HepG2 (cell line): ENCODE results near the gene SMIM14. TPM values are rescaled to one million over a fixed set of nuclear protein-coding genes. Genes with fewer than 3 reads are reported as not detected.

Source experiments
- ATAC-seq: fragments of 200-7000 bp; cut with Tn5 transposase; 3 replicates; pipeline ENCODE4 v1.9.1; 2020; ENCODE audit warnings: mild to moderate bottlenecking, moderate library complexity
- BruUV-seq: library from RNA; stranded (reverse); fragments of 400-500 nt; replicated peaks from 2 replicates; lab custom pipeline; 2021; lab: Mats Ljungman, UMichigan
- CTCF ChIA-PET: fragments of 300-600 bp; formaldehyde crosslinking; extraction: SDS; loops from one replicate; lab custom pipeline; 2021; ENCODE audit warnings: low total read pairs, inconsistent platforms, low intra/inter-chr PET ratio; lab: Yijun Ruan, JAX
- POLR2A ChIA-PET: fragments of 350-600 bp; sonication (Branson Sonifier 250); formaldehyde crosslinking; loops from one replicate; lab custom pipeline; 2020; ENCODE audit warnings: antibody characterized with exemption, inconsistent platforms; lab: Yijun Ruan, JAX
- DNase-seq: peaks from one replicate; pipeline ENCODE4 v3.0.0-alpha.2; 2015; ENCODE audit warnings: low spot score
- FAIRE-seq: peaks from 3 replicates; lab custom pipeline; 2011; peaks lifted over from hg19 to GRCh38; lab: Jason Lieb, UNC
- H2AFZ ChIP-seq: one replicate; pipeline ENCODE4 v1.6.1; 2011; ENCODE audit warnings: low read length, inconsistent platforms
- H3K27ac ChIP-seq: fragments of 300-600 bp; 3 replicates; pipeline ENCODE4 v1.8.0; 2011; ENCODE audit warnings: mixed run types, mild to moderate bottlenecking, mixed read lengths, low read length, inconsistent platforms; ENCODE audit not compliant: insufficient read depth; ENCODE audit errors: extremely low read length
- H3K27me3 ChIP-seq, 2 experiments: fragments of 200-600 bp in 1 of 2; 2 replicates in 1 of 2; 3 replicates in 1 of 2; pipeline versions ENCODE4 v1.6.0 to v1.8.0; 2011; ENCODE audit warnings: low read length in 2 of 2, mild to moderate bottlenecking in 2 of 2, moderate library complexity in 2 of 2, inconsistent platforms in 1 of 2; ENCODE audit not compliant: insufficient read depth in 2 of 2, control insufficient read depth in 1 of 2
- H3K36me3 ChIP-seq, 2 experiments: fragments of 200-600 bp in 1 of 2; replicated peaks in 1 of 2; 2 replicates in 1 of 2; 3 replicates in 1 of 2; pipeline versions ENCODE4 v1.5.1 to v1.8.0; 2011; ENCODE audit warnings: low read length in 2 of 2, inconsistent platforms in 1 of 2; ENCODE audit not compliant: insufficient read depth in 2 of 2, control insufficient read depth in 1 of 2
- H3K4me1 ChIP-seq: 2 replicates; pipeline ENCODE4 v1.5.1; 2012; ENCODE audit warnings: low read length, inconsistent platforms; ENCODE audit not compliant: insufficient read depth
- H3K4me2 ChIP-seq: 2 replicates; pipeline ENCODE4 v1.6.0; 2011; ENCODE audit warnings: low read depth, low read length, inconsistent platforms
- H3K4me3 ChIP-seq, 3 experiments: fragments of 200-600 bp in 1 of 3; sonication (generic), shearing (Covaris generic) in 1 of 3; replicated peaks in 1 of 3; 2 replicates each; pipeline ENCODE4 v1.5.1; 2011 to 2016; ENCODE audit warnings: low read length in 3 of 3, inconsistent platforms in 2 of 3, low read depth in 2 of 3, mild to moderate bottlenecking in 2 of 3, control low read depth in 1 of 3, mixed read lengths in 1 of 3; ENCODE audit not compliant: insufficient read depth in 1 of 3
- H3K79me2 ChIP-seq: one replicate; pipeline ENCODE4 v1.6.1; 2011; ENCODE audit warnings: low read length, inconsistent platforms; ENCODE audit not compliant: insufficient read depth
- H3K9ac ChIP-seq: 2 replicates; pipeline ENCODE4 v1.6.0; 2011; ENCODE audit warnings: mild to moderate bottlenecking, low read depth, low read length, inconsistent platforms; ENCODE audit not compliant: insufficient read depth
- H3K9me3 ChIP-seq: 2 replicates; pipeline ENCODE4 v1.5.1; 2012; ENCODE audit warnings: mild to moderate bottlenecking, low read length
- H4K20me1 ChIP-seq: 2 replicates; pipeline ENCODE4 v1.6.0; 2011; ENCODE audit warnings: inconsistent platforms, mild to moderate bottlenecking, low read length, moderate library complexity; ENCODE audit not compliant: insufficient read depth
- CEBPB ChIP-seq: IDR thresholded peaks from 2 replicates; pipeline ENCODE4 v1.6.1; 2011; ENCODE audit warnings: low read depth, low read length, improper control_type of control experiment, borderline replicate concordance
- CEBPZ ChIP-seq: IDR thresholded peaks from 2 replicates; pipeline ENCODE4 v1.6.1; 2012; ENCODE audit warnings: low read length, improper control_type of control experiment
- DBP ChIP-seq: sonication (generic); formaldehyde crosslinking; IDR thresholded peaks from 2 replicates; pipeline ENCODE4 v1.4.0; 2020; ENCODE audit warnings: missing genetic modification reagents; ENCODE audit errors: not compliant biosample characterization
- MYPOP ChIP-seq: sonication (generic); formaldehyde crosslinking; IDR thresholded peaks from 2 replicates; pipeline ENCODE4 v1.8.1; 2023; ENCODE audit warnings: mild to moderate bottlenecking, moderate library complexity, missing genetic modification reagents
- ZNF75D ChIP-seq: sonication (generic); formaldehyde crosslinking; IDR thresholded peaks from 2 replicates; pipeline ENCODE4 v1.8.1; 2023; ENCODE audit warnings: missing genetic modification reagents, mild to moderate bottlenecking, borderline replicate concordance
- WGBS: methylation state at CpG from one replicate; pipeline ENCODE4 v1.1.6; 2017; ENCODE audit warnings: low lambda C conversion rate; 5-methylcytosine and 5-hydroxymethylcytosine counted together
- in situ Hi-C: cut with HindIII; loops from 2 replicates; pipeline ENCODE4 v1.10.0; 2017; ENCODE audit warnings: low pct_unique_long_range_greater_than_20kb; ENCODE audit not compliant: extremely low pct_ligation_motif_present
- intact Hi-C: fragments of 100-400 bp; cut with micrococcal nuclease; formaldehyde crosslinking; loops from one replicate; pipeline ENCODE4 v1.10.0; 2022; ENCODE audit not compliant: unreplicated experiment
- polyA plus RNA-seq, 8 experiments: library from polyadenylated mRNA; depleted of rRNA in 3 of 8; stranded (reverse) in 7 of 8; unstranded in 1 of 8; fragments of >200 nt; fragmentation: Illumina TruSeq in 4 of 8; extraction: Trizol in 4 of 8; gene quantifications; 2 replicates each; pipeline versions ENCODE4 v1.2.1 to v1.2.3, GENCODE V29; 2011 to 2016; ENCODE audit warnings: low read depth in 4 of 8, missing spikeins in 1 of 8, mixed read lengths in 1 of 8; ENCODE audit not compliant: insufficient read depth in 1 of 8
- total RNA-seq, 5 experiments: library from RNA; depleted of rRNA; stranded (reverse); fragments of >200 nt; fragmentation: Illumina TruSeq; extraction: Trizol; gene quantifications; 2 replicates each; pipeline ENCODE4 v1.2.3, GENCODE V29; 2016; ENCODE audit warnings: low read depth in 1 of 5

The SMIM14 gene
- total and polyA plus RNA-seq, 2 of the 13 experiments (the other 11 are each of a cell fraction or from before 2014, with no cell fraction given): 16.3 to 28.1 TPM

GRCh38 chr4:39505581-39505980, 133.1 kb downstream of the SMIM14 start:
- intact Hi-C loops: no loop called here

More at GRCh38 chr4:39505581-39505980, 133.1 kb downstream of the SMIM14 start:
- WGBS: 88% methylated on average over 1 of the region's 1 CpG
- peaks cover 46 to 91% of the 10 kb centered on the region in 2 experiments for H3K36me3 ChIP-seq
- H3K9ac ChIP-seq: no peak overlapping the region
- TF ChIP-seq DBP (CRISPR knock-in tag) (no peak), CEBPZ (no peak), ZNF75D (CRISPR knock-in tag) (no peak), CEBPB (peak; percentile 61), MYPOP (no peak)
- H3K4me1 ChIP-seq: no peaks in the 10 kb centered on the region
- no peak overlapping the region for H2AFZ ChIP-seq
- no peak overlapping the region for H3K27ac ChIP-seq
- BruUV-seq: no TSS peak
- H4K20me1 ChIP-seq: peaks cover 8% of the 10 kb centered on the region
- ATAC-seq (no peak), FAIRE-seq (no peak), DNase-seq (no peak)
- H3K9me3 ChIP-seq: no peaks in the 10 kb centered on the region
- no peak overlapping the region for H3K4me2 ChIP-seq
- in situ Hi-C loops: no loop called here
- H3K4me3 ChIP-seq: no peak overlapping the region
- H3K27me3 ChIP-seq: no peaks in the 10 kb centered on the region
- CTCF ChIA-PET: no interaction called here
- peaks cover 6% of the 10 kb centered on the region for H3K79me2 ChIP-seq
- POLR2A ChIA-PET: interaction anchor here (1.3 to 2.5 kb wide), 2 partner anchors 9 to 22 kb away, joined by 7 to 9 read pairs; partner anchors contain the start of gene UGDH
